GM12873 (cell line): Measurements from ENCODE around the gene JMY.

Experiments used
- CTCF ChIP-seq: IDR thresholded peaks from 2 replicates; pipeline ENCODE4 v1.5.1; 2012; ENCODE audit warnings: low read depth, mild to moderate bottlenecking, moderate library complexity, low read length, control low read depth; ENCODE audit not compliant: insufficient read depth; ENCODE audit errors: missing control alignments

JMY gene

GRCh38 chr5:79287907-79288306 lies 52.0 kb downstream of the JMY start:
- no peak for TF ChIP-seq CTCF

GRCh38 chr5:79295029-79295428 lies 59.1 kb downstream of the JMY start:
- TF ChIP-seq CTCF, result no peak

GRCh38 chr5:79297661-79298060 lies 61.7 kb downstream of the JMY start:
- TF ChIP-seq CTCF, result no peak

GRCh38 chr5:79301046-79301712 lies 65.2 kb downstream of the JMY start:
- TF ChIP-seq CTCF, result no peak

- TF ChIP-seq CTCF, result no peak
Measured at GRCh38 chr5:79302454-79302853, 66.5 kb downstream of the JMY start.

- no peak for TF ChIP-seq CTCF
Measured at GRCh38 chr5:79305706-79306105, 69.8 kb downstream of the JMY start.

GRCh38 chr5:79318935-79319614 lies 83.1 kb downstream of the JMY start:
- no peak for TF ChIP-seq CTCF
